Measurements from ENCODE around the gene AFAP1. TPM values are rescaled to one million over a fixed set of nuclear protein-coding genes. Genes with fewer than 3 reads are reported as not detected.

Gene AFAP1
- total RNA-seq, 1 experiment from 2014 or later = 22.5 TPM

- no peak for DNase-seq (ENCODE audit: unreplicated experiment)
- no peak overlapping the region for H3K4me3 Mint-ChIP-seq (ENCODE audit: unreplicated experiment)
- no peak overlapping the region for H3K27ac Mint-ChIP-seq (ENCODE audit: low read depth, unreplicated experiment)
- H3K36me3 Mint-ChIP-seq (ENCODE audit: insufficient read depth, unreplicated experiment) = no peaks in the 10 kb centered on the region
- intact Hi-C loops (cut with micrococcal nuclease) = no loop called here
- no peaks in the 10 kb centered on the region for H3K27me3 Mint-ChIP-seq (ENCODE audit: insufficient read depth, unreplicated experiment)
- peaks cover 24% of the 10 kb centered on the region for H3K4me1 Mint-ChIP-seq (ENCODE audit: insufficient read depth, unreplicated experiment)
- BruUV-seq (replicated peaks) = no TSS peak
- no peaks in the 10 kb centered on the region for H3K9me3 Mint-ChIP-seq (ENCODE audit: unreplicated experiment)
- POLR2A ChIA-PET = no interaction called here
- CTCF ChIA-PET = no interaction called here
- no peak for TF ChIP-seq CTCF (IDR thresholded peaks at IDR 0.05; ENCODE audit: unreplicated experiment)
Observed at GRCh38 chr4:7894098-7894676, 45.5 kb downstream of the AFAP1 start.

- no peak for TF ChIP-seq CTCF (IDR thresholded peaks at IDR 0.05; ENCODE audit: unreplicated experiment)
- ChIA-PET CTCF (no interaction called here), POLR2A (no interaction called here)
- DNase-seq (ENCODE audit: unreplicated experiment) = no peak
- no peak overlapping the region for H3K4me3 Mint-ChIP-seq (ENCODE audit: unreplicated experiment)
- no TSS peak for BruUV-seq (replicated peaks)
- no peaks in the 10 kb centered on the region for H3K27me3 Mint-ChIP-seq (ENCODE audit: insufficient read depth, unreplicated experiment)
- H3K27ac Mint-ChIP-seq (ENCODE audit: low read depth, unreplicated experiment) = no peak overlapping the region
- no peaks in the 10 kb centered on the region for H3K9me3 Mint-ChIP-seq (ENCODE audit: unreplicated experiment)
- intact Hi-C loops (cut with micrococcal nuclease) = no loop called here
- H3K36me3 Mint-ChIP-seq (ENCODE audit: insufficient read depth, unreplicated experiment) = no peaks in the 10 kb centered on the region
- peaks cover 24% of the 10 kb centered on the region for H3K4me1 Mint-ChIP-seq (ENCODE audit: insufficient read depth, unreplicated experiment)
Observed at GRCh38 chr4:7893539-7893938, 46.1 kb downstream of the AFAP1 start.

GRCh38 chr4:7892212-7893019 lies 47.2 kb downstream of the AFAP1 start:
- no peak for TF ChIP-seq CTCF (IDR thresholded peaks at IDR 0.05; ENCODE audit: unreplicated experiment)
- peaks cover 24% of the 10 kb centered on the region for H3K4me1 Mint-ChIP-seq (ENCODE audit: insufficient read depth, unreplicated experiment)
- no peaks in the 10 kb centered on the region for H3K36me3 Mint-ChIP-seq (ENCODE audit: insufficient read depth, unreplicated experiment)
- no TSS peak for BruUV-seq (replicated peaks)
- POLR2A ChIA-PET = interaction anchor here (0.6 to 1.6 kb wide), 2 partner anchors 18 to 264 kb away, joined by 4 to 5 read pairs; no protein-coding TSS in a partner anchor
- H3K27ac Mint-ChIP-seq (ENCODE audit: low read depth, unreplicated experiment) = no peak overlapping the region
- CTCF ChIA-PET = interaction anchor here (1.1 kb wide), 1 partner anchor 23 kb away, joined by 3 read pairs; no protein-coding TSS in a partner anchor
- intact Hi-C loops (cut with micrococcal nuclease) = no loop called here
- H3K9me3 Mint-ChIP-seq (ENCODE audit: unreplicated experiment) = no peaks in the 10 kb centered on the region
- no peaks in the 10 kb centered on the region for H3K27me3 Mint-ChIP-seq (ENCODE audit: insufficient read depth, unreplicated experiment)
- no peak overlapping the region for H3K4me3 Mint-ChIP-seq (ENCODE audit: unreplicated experiment)
- no peak for DNase-seq (ENCODE audit: unreplicated experiment)

- POLR2A ChIA-PET = interaction anchor here (0.6 to 1.1 kb wide), 6 partner anchors 39 to 452 kb away, joined by 3 to 6 read pairs (median 3); no protein-coding TSS in a partner anchor
- H3K36me3 Mint-ChIP-seq (ENCODE audit: insufficient read depth, unreplicated experiment) = no peaks in the 10 kb centered on the region
- CTCF ChIA-PET = interaction anchor here (0.7 to 1.1 kb wide), 2 partner anchors 25 to 894 kb away, joined by 3 to 8 read pairs; no protein-coding TSS in a partner anchor
- BruUV-seq (replicated peaks) = no TSS peak
- no peaks in the 10 kb centered on the region for H3K27me3 Mint-ChIP-seq (ENCODE audit: insufficient read depth, unreplicated experiment)
- no peaks in the 10 kb centered on the region for H3K9me3 Mint-ChIP-seq (ENCODE audit: unreplicated experiment)
- peaks cover 24% of the 10 kb centered on the region for H3K4me1 Mint-ChIP-seq (ENCODE audit: insufficient read depth, unreplicated experiment)
- peak; percentile 82 for DNase-seq (ENCODE audit: unreplicated experiment)
- no peak for TF ChIP-seq CTCF (IDR thresholded peaks at IDR 0.05; ENCODE audit: unreplicated experiment)
- no peak overlapping the region for H3K4me3 Mint-ChIP-seq (ENCODE audit: unreplicated experiment)
- intact Hi-C loops (cut with micrococcal nuclease) = no loop called here
- peak overlapping the region; percentile 3 for H3K27ac Mint-ChIP-seq (ENCODE audit: low read depth, unreplicated experiment)
Observed at GRCh38 chr4:7890635-7891393, 48.8 kb downstream of the AFAP1 start.

All from MCF 10A (cell line).